Measurements from ENCODE around the gene ANKMY1.

DNA sequence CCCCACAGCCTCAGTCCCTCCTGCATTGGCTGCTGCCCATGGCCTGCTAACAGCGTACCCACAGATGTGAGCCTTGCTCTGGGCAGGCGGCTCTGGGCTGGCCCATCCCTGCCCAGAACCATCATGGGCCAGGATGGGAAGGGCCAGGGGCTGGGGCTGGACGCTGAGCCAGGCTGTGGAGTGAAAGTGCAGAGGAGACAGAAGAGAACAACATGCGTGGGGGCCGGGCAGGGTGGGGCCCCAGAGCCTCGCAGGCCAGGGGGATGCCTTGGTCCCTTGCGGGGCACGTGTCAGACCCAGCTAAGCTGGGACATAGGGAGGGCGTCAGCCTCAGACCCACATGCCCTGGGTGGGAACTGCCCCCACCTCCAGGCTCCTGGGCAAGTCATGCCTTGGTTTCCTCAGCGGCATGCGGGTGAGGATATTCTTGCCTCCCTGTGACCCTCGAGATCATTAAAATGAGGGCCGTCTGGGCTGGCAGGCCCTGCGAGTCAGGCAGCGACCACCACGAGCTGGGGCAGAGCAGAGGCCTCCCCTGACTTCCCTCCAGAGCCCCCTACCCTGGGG lies 95.0 kb downstream of the ANKMY1 start:
- TF ChIP-seq, protein P1, sequence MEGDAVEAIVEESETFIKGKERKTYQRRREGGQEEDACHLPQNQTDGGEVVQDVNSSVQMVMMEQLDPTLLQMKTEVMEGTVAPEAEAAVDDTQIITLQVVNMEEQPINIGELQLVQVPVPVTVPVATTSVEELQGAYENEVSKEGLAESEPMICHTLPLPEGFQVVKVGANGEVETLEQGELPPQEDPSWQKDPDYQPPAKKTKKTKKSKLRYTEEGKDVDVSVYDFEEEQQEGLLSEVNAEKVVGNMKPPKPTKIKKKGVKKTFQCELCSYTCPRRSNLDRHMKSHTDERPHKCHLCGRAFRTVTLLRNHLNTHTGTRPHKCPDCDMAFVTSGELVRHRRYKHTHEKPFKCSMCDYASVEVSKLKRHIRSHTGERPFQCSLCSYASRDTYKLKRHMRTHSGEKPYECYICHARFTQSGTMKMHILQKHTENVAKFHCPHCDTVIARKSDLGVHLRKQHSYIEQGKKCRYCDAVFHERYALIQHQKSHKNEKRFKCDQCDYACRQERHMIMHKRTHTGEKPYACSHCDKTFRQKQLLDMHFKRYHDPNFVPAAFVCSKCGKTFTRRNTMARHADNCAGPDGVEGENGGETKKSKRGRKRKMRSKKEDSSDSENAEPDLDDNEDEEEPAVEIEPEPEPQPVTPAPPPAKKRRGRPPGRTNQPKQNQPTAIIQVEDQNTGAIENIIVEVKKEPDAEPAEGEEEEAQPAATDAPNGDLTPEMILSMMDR (conservative IDR thresholded peaks at IDR 0.05; ENCODE audit: low read depth in 2 of 2), result no peak
- TF ChIP-seq, protein P2, sequence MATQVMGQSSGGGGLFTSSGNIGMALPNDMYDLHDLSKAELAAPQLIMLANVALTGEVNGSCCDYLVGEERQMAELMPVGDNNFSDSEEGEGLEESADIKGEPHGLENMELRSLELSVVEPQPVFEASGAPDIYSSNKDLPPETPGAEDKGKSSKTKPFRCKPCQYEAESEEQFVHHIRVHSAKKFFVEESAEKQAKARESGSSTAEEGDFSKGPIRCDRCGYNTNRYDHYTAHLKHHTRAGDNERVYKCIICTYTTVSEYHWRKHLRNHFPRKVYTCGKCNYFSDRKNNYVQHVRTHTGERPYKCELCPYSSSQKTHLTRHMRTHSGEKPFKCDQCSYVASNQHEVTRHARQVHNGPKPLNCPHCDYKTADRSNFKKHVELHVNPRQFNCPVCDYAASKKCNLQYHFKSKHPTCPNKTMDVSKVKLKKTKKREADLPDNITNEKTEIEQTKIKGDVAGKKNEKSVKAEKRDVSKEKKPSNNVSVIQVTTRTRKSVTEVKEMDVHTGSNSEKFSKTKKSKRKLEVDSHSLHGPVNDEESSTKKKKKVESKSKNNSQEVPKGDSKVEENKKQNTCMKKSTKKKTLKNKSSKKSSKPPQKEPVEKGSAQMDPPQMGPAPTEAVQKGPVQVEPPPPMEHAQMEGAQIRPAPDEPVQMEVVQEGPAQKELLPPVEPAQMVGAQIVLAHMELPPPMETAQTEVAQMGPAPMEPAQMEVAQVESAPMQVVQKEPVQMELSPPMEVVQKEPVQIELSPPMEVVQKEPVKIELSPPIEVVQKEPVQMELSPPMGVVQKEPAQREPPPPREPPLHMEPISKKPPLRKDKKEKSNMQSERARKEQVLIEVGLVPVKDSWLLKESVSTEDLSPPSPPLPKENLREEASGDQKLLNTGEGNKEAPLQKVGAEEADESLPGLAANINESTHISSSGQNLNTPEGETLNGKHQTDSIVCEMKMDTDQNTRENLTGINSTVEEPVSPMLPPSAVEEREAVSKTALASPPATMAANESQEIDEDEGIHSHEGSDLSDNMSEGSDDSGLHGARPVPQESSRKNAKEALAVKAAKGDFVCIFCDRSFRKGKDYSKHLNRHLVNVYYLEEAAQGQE (IDR thresholded peaks at IDR 0.05; ENCODE audit: unreplicated experiment), result no peak
- no peak for TF ChIP-seq EZH2 (IDR thresholded peaks at IDR 0.05; ENCODE audit: low read depth, unreplicated experiment)
- no peak for TF ChIP-seq ZNF114 (CRISPR knock-in tag; IDR thresholded peaks at IDR 0.05)
- TF ChIP-seq POLR2AphosphoS5 (IDR thresholded peaks at IDR 0.05; ENCODE audit: low read depth), result no peak
- TF ChIP-seq, protein P3, sequence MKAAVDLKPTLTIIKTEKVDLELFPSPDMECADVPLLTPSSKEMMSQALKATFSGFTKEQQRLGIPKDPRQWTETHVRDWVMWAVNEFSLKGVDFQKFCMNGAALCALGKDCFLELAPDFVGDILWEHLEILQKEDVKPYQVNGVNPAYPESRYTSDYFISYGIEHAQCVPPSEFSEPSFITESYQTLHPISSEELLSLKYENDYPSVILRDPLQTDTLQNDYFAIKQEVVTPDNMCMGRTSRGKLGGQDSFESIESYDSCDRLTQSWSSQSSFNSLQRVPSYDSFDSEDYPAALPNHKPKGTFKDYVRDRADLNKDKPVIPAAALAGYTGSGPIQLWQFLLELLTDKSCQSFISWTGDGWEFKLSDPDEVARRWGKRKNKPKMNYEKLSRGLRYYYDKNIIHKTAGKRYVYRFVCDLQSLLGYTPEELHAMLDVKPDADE (IDR thresholded peaks at IDR 0.05), result no peak
- no peak for TF ChIP-seq CREB1 (CRISPR knock-in tag; IDR thresholded peaks at IDR 0.05; ENCODE audit: low read depth)
- TF ChIP-seq EZH2phosphoT487 (IDR thresholded peaks at IDR 0.05; ENCODE audit: unreplicated experiment), result no peak
- TF ChIP-seq JUNB (IDR thresholded peaks at IDR 0.05; ENCODE audit: unreplicated experiment), result no peak
- no peak for TF ChIP-seq ZNF331 (CRISPR knock-in tag; IDR thresholded peaks at IDR 0.05; ENCODE audit: low read depth)
- no peak for TF ChIP-seq NANOG (IDR thresholded peaks at IDR 0.05; ENCODE audit: borderline replicate concordance)
- TF ChIP-seq, protein P4, sequence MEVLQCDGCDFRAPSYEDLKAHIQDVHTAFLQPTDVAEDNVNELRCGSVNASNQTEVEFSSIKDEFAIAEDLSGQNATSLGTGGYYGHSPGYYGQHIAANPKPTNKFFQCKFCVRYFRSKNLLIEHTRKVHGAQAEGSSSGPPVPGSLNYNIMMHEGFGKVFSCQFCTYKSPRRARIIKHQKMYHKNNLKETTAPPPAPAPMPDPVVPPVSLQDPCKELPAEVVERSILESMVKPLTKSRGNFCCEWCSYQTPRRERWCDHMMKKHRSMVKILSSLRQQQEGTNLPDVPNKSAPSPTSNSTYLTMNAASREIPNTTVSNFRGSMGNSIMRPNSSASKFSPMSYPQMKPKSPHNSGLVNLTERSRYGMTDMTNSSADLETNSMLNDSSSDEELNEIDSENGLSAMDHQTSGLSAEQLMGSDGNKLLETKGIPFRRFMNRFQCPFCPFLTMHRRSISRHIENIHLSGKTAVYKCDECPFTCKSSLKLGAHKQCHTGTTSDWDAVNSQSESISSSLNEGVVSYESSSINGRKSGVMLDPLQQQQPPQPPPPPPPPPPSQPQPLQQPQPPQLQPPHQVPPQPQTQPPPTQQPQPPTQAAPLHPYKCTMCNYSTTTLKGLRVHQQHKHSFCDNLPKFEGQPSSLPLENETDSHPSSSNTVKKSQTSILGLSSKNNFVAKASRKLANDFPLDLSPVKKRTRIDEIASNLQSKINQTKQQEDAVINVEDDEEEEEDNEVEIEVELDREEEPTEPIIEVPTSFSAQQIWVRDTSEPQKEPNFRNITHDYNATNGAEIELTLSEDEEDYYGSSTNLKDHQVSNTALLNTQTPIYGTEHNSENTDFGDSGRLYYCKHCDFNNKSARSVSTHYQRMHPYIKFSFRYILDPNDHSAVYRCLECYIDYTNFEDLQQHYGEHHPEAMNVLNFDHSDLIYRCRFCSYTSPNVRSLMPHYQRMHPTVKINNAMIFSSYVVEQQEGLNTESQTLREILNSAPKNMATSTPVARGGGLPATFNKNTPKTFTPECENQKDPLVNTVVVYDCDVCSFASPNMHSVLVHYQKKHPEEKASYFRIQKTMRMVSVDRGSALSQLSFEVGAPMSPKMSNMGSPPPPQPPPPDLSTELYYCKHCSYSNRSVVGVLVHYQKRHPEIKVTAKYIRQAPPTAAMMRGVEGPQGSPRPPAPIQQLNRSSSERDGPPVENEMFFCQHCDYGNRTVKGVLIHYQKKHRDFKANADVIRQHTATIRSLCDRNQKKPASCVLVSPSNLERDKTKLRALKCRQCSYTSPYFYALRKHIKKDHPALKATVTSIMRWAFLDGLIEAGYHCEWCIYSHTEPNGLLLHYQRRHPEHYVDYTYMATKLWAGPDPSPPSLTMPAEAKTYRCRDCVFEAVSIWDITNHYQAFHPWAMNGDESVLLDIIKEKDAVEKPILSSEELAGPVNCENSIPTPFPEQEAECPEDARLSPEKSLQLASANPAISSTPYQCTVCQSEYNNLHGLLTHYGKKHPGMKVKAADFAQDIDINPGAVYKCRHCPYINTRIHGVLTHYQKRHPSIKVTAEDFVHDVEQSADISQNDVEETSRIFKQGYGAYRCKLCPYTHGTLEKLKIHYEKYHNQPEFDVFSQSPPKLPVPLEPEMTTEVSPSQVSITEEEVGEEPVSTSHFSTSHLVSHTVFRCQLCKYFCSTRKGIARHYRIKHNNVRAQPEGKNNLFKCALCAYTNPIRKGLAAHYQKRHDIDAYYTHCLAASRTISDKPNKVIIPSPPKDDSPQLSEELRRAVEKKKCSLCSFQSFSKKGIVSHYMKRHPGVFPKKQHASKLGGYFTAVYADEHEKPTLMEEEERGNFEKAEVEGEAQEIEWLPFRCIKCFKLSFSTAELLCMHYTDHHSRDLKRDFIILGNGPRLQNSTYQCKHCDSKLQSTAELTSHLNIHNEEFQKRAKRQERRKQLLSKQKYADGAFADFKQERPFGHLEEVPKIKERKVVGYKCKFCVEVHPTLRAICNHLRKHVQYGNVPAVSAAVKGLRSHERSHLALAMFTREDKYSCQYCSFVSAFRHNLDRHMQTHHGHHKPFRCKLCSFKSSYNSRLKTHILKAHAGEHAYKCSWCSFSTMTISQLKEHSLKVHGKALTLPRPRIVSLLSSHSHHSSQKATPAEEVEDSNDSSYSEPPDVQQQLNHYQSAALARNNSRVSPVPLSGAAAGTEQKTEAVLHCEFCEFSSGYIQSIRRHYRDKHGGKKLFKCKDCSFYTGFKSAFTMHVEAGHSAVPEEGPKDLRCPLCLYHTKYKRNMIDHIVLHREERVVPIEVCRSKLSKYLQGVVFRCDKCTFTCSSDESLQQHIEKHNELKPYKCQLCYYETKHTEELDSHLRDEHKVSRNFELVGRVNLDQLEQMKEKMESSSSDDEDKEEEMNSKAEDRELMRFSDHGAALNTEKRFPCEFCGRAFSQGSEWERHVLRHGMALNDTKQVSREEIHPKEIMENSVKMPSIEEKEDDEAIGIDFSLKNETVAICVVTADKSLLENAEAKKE (CRISPR knock-in tag; IDR thresholded peaks at IDR 0.05), result no peak
- no peak for TF ChIP-seq STAT1 (IDR thresholded peaks at IDR 0.05; ENCODE audit: unreplicated experiment)
